K562 (cell line): ENCODE measurements around the gene TRIM14. TPM values are rescaled to one million over a fixed set of nuclear protein-coding genes. Genes with fewer than 3 reads are reported as not detected.

Source experiments
- BMI1 ChIP-seq: fragments of 150-350 bp; IDR thresholded peaks from 2 replicates; pipeline ENCODE4 v1.6.1; 2014; ENCODE audit warnings: low read length
- CHD4 ChIP-seq: fragments of 200-600 bp; sonication (generic); IDR thresholded peaks from 3 replicates; pipeline ENCODE4 v1.6.1; 2012; ENCODE audit warnings: low read depth, mild to moderate bottlenecking, mixed read lengths, low read length, inconsistent platforms; ENCODE audit not compliant: insufficient read depth, insufficient replicate concordance, poor library complexity, severe bottlenecking
- DPF2 ChIP-seq: fragments of 450-650 bp; IDR thresholded peaks from 2 replicates; pipeline ENCODE4 v1.6.1; 2016
- EP400 ChIP-seq: fragments of 450-650 bp; IDR thresholded peaks from 2 replicates; pipeline ENCODE4 v1.6.1; 2017; ENCODE audit warnings: antibody characterized with exemption, mild to moderate bottlenecking, moderate library complexity
- GABPB2 ChIP-seq: fragments of 250-450 bp; sonication (Bioruptor Pico); conservative IDR thresholded peaks from 2 replicates; pipeline ENCODE4 v1.5.1; 2021; ENCODE audit warnings: mild to moderate bottlenecking
- HINFP ChIP-seq: fragments of 450-650 bp; conservative IDR thresholded peaks from 2 replicates; pipeline ENCODE4 v1.6.1; 2016; ENCODE audit warnings: missing genetic modification characterization, low read depth, mild to moderate bottlenecking, control low read depth, missing compliant biosample characterization
- HOXB6 ChIP-seq: fragments of 250-450 bp; sonication (Bioruptor Pico); IDR thresholded peaks from 2 replicates; pipeline ENCODE4 v1.5.1; 2022; ENCODE audit warnings: mild to moderate bottlenecking, borderline replicate concordance
- PKNOX1 ChIP-seq: fragments of 450-650 bp; IDR thresholded peaks from 2 replicates; pipeline ENCODE4 v1.6.1; 2016
- STAT5A ChIP-seq: IDR thresholded peaks from 2 replicates; pipeline ENCODE4 v1.6.1; 2012; ENCODE audit warnings: low read length, inconsistent platforms, borderline replicate concordance
- TEAD1 ChIP-seq, 2 experiments: fragments of 450-650 bp in 1 of 2; sonication (generic) in 1 of 2; formaldehyde crosslinking; IDR thresholded peaks; 2 replicates each; pipeline versions ENCODE4 v1.4.0 to v1.8.0; 2020 to 2022; ENCODE audit warnings: mild to moderate bottlenecking in 2 of 2, missing genetic modification reagents in 1 of 2
- XRCC5 ChIP-seq: fragments of 200-400 bp; formaldehyde crosslinking; IDR thresholded peaks from 2 replicates; pipeline ENCODE4 v1.6.1; 2017; ENCODE audit warnings: low read depth, mild to moderate bottlenecking, low read length
- ZBTB40 ChIP-seq, 2 experiments: fragments of 450-650 bp in 1 of 2; sonication (generic) in 1 of 2; formaldehyde crosslinking in 1 of 2; IDR thresholded peaks; 2 replicates each; pipeline versions ENCODE4 v1.7.1 to v1.9.0; 2016 to 2022; ENCODE audit warnings: inconsistent platforms in 1 of 2, mild to moderate bottlenecking in 1 of 2, missing genetic modification reagents in 1 of 2
- ZNF431 ChIP-seq: sonication (generic); formaldehyde crosslinking; IDR thresholded peaks from 2 replicates; pipeline ENCODE4 v1.8.0; 2022; ENCODE audit warnings: mild to moderate bottlenecking, missing genetic modification reagents
- polyA plus RNA-seq, 8 experiments: library from polyadenylated mRNA; depleted of rRNA in 4 of 8; stranded (reverse) in 5 of 8; unstranded in 3 of 8; fragments of >200 nt; fragmentation: Nextera tagmentation in 2 of 8; fragmentation: Illumina TruSeq in 1 of 8; extraction: Ambion mirVana in 2 of 8; extraction: Trizol in 1 of 8; gene quantifications; 2 replicates each; pipeline versions ENCODE4 v1.2.1 to v1.2.3, GENCODE V29; 2011 to 2014; ENCODE audit warnings: inconsistent platforms in 1 of 8, missing spikeins in 1 of 8
- total RNA-seq, 7 experiments: library from RNA; depleted of rRNA in 6 of 7; stranded (reverse); fragments of >200 nt in 6 of 7; fragmentation: Illumina TruSeq in 2 of 7; extraction: Trizol in 2 of 7; gene quantifications; 2 replicates each; pipeline versions ENCODE4 v1.2.1 to v1.2.3, GENCODE V29; 2011 to 2021; ENCODE audit warnings: low replicate concordance in 1 of 7

The TRIM14 gene
- total and polyA plus RNA-seq, 9 of the 15 experiments (the other 6 are each of a cell fraction or from before 2014, with no cell fraction given): 7.6 to 41.0 (median 17.9) TPM

- TF ChIP-seq STAT5A: peak; percentile 46; the same call in 1 of the 2 replicates
- peak; percentile 27; the same call in 1 of the 2 replicates for TF ChIP-seq EP400
- 0 out of 2 replicates have a peak, but pooled peaks have one; percentile 30 for TF ChIP-seq DPF2
- TF ChIP-seq HOXB6: no peak
- no peak for TF ChIP-seq BMI1
- TF ChIP-seq PKNOX1: peak; percentile 82
- no peak for TF ChIP-seq ZNF431 (CRISPR knock-in tag)
- TF ChIP-seq XRCC5: no peak
- 0 out of 2 replicates have a peak, but pooled peaks have one; percentile 24 for TF ChIP-seq ZBTB40 (IDR thresholded peaks at IDR 0.05)
- TF ChIP-seq ZBTB40 (CRISPR knock-in tag; IDR thresholded peaks at IDR 0.05): no peak
- TF ChIP-seq CHD4: no peak
- TF ChIP-seq TEAD1 (CRISPR knock-in tag; IDR thresholded peaks at IDR 0.05): 0 out of 4 replicates have a peak, but pooled peaks of 1 of the 2 experiments have one; percentile 26
- TF ChIP-seq HINFP: no peak
- TF ChIP-seq GABPB2 (CRISPR knock-in tag): no peak
Measured at GRCh38 chr9:98057138-98057799, 61.8 kb downstream of the TRIM14 start (continued).
